ENCODE data around the gene LRP4.

Gene LRP4

GRCh38 chr11:46947399-46948077 lies 29.2 kb upstream of the LRP4 start:
- Histone ChIP-seq H3F3A (ENCODE audit: insufficient read depth, low read length) (no peaks in the 10 kb centered on the region), H2AFZ (ENCODE audit: low read length) (no peak overlapping the region), H3K9ac (ENCODE audit: low read length) (no peak overlapping the region), H3K9me3 (ENCODE audit: low read length) (no peaks in the 10 kb centered on the region), H3K4me3 (ENCODE audit: low read depth, low read length, poor library complexity, severe bottlenecking) (no peak overlapping the region), H3K36me3 (ENCODE audit: insufficient read depth, low read length) (peaks cover 6% of the 10 kb centered on the region; the same call in 1 of the 2 replicates), H3K27me3 (ENCODE audit: insufficient read depth, low read length) (no peaks in the 10 kb centered on the region), H3K4me2 (ENCODE audit: low read length) (no peak overlapping the region), H3K9me2 (ENCODE audit: low read depth, low read length) (no peaks in the 10 kb centered on the region), H3K79me2 (ENCODE audit: insufficient read depth, low read length) (no peaks in the 10 kb centered on the region), H3K27ac (ENCODE audit: low read depth, low read length, poor library complexity, severe bottlenecking) (no peak overlapping the region), H4K20me1 (ENCODE audit: insufficient read depth, low read length) (no peaks in the 10 kb centered on the region), H3K4me1 (ENCODE audit: insufficient read depth, low read length, severe bottlenecking) (peaks cover 10% of the 10 kb centered on the region)
- no peak for TF ChIP-seq EZH2 (IDR thresholded peaks at IDR 0.05; ENCODE audit: borderline replicate concordance, low read length)
- TF ChIP-seq CTCF (IDR thresholded peaks at IDR 0.05; ENCODE audit: low read length) = no peak

- Histone ChIP-seq H3K27ac (ENCODE audit: low read depth, low read length, poor library complexity, severe bottlenecking) (no peak overlapping the region), H3K9ac (ENCODE audit: low read length) (no peak overlapping the region), H3K36me3 (ENCODE audit: insufficient read depth, low read length) (peaks cover 10% of the 10 kb centered on the region; the same call in 1 of the 2 replicates), H4K20me1 (ENCODE audit: insufficient read depth, low read length) (no peaks in the 10 kb centered on the region), H3K27me3 (ENCODE audit: insufficient read depth, low read length) (no peaks in the 10 kb centered on the region), H3K79me2 (ENCODE audit: insufficient read depth, low read length) (no peaks in the 10 kb centered on the region), H3K9me3 (ENCODE audit: low read length) (no peaks in the 10 kb centered on the region), H3K9me2 (ENCODE audit: low read depth, low read length) (no peaks in the 10 kb centered on the region), H3K4me1 (ENCODE audit: insufficient read depth, low read length, severe bottlenecking) (no peaks in the 10 kb centered on the region), H3F3A (ENCODE audit: insufficient read depth, low read length) (no peaks in the 10 kb centered on the region), H2AFZ (ENCODE audit: low read length) (no peak overlapping the region), H3K4me2 (ENCODE audit: low read length) (no peak overlapping the region), H3K4me3 (ENCODE audit: low read depth, low read length, poor library complexity, severe bottlenecking) (no peak overlapping the region)
- TF ChIP-seq EZH2 (IDR thresholded peaks at IDR 0.05; ENCODE audit: borderline replicate concordance, low read length) (no peak), CTCF (IDR thresholded peaks at IDR 0.05; ENCODE audit: low read length) (no peak)
Measured at GRCh38 chr11:46944356-46945075, 26.2 kb upstream of the LRP4 start.

- no peak overlapping the region for H3K27ac ChIP-seq (ENCODE audit: low read depth, low read length, poor library complexity, severe bottlenecking)
- H3K27me3 ChIP-seq (ENCODE audit: insufficient read depth, low read length) = no peaks in the 10 kb centered on the region
- H3K4me2 ChIP-seq (ENCODE audit: low read length) = no peak overlapping the region
- H3K9ac ChIP-seq (ENCODE audit: low read length) = no peak overlapping the region
- peaks cover 5% of the 10 kb centered on the region for H3K4me1 ChIP-seq (ENCODE audit: insufficient read depth, low read length, severe bottlenecking)
- H2AFZ ChIP-seq (ENCODE audit: low read length) = no peak overlapping the region
- 0 out of 2 replicates have a peak, but pooled peaks cover 2% of the 10 kb centered on the region for H3K79me2 ChIP-seq (ENCODE audit: insufficient read depth, low read length)
- TF ChIP-seq CTCF (IDR thresholded peaks at IDR 0.05; ENCODE audit: low read length) (no peak), EZH2 (IDR thresholded peaks at IDR 0.05; ENCODE audit: borderline replicate concordance, low read length) (no peak)
- H3K9me2 ChIP-seq (ENCODE audit: low read depth, low read length) = no peaks in the 10 kb centered on the region
- H3K4me3 ChIP-seq (ENCODE audit: low read depth, low read length, poor library complexity, severe bottlenecking) = no peak overlapping the region
- peaks cover 5% of the 10 kb centered on the region; the same call in 1 of the 2 replicates for H3K36me3 ChIP-seq (ENCODE audit: insufficient read depth, low read length)
- H3F3A ChIP-seq (ENCODE audit: insufficient read depth, low read length) = no peaks in the 10 kb centered on the region
- no peaks in the 10 kb centered on the region for H3K9me3 ChIP-seq (ENCODE audit: low read length)
- H4K20me1 ChIP-seq (ENCODE audit: insufficient read depth, low read length) = no peaks in the 10 kb centered on the region
Measured at GRCh38 chr11:46942172-46942571, 23.8 kb upstream of the LRP4 start.

All from OCI-LY1 (cell line).